ENCODE measurements around the gene B4GAT1. TPM values are rescaled to one million over a fixed set of nuclear protein-coding genes. Genes with fewer than 3 reads are reported as not detected.
A peak's percentile ranks its signal among the peaks of the same experiment; 100 is the strongest.

B4GAT1 gene
- total and polyA plus RNA-seq, 9 of the 15 experiments (the other 6 are each of a cell fraction or from before 2014, with no cell fraction given) = 0.86 to 9.5 (median 3.8) TPM

DNA sequence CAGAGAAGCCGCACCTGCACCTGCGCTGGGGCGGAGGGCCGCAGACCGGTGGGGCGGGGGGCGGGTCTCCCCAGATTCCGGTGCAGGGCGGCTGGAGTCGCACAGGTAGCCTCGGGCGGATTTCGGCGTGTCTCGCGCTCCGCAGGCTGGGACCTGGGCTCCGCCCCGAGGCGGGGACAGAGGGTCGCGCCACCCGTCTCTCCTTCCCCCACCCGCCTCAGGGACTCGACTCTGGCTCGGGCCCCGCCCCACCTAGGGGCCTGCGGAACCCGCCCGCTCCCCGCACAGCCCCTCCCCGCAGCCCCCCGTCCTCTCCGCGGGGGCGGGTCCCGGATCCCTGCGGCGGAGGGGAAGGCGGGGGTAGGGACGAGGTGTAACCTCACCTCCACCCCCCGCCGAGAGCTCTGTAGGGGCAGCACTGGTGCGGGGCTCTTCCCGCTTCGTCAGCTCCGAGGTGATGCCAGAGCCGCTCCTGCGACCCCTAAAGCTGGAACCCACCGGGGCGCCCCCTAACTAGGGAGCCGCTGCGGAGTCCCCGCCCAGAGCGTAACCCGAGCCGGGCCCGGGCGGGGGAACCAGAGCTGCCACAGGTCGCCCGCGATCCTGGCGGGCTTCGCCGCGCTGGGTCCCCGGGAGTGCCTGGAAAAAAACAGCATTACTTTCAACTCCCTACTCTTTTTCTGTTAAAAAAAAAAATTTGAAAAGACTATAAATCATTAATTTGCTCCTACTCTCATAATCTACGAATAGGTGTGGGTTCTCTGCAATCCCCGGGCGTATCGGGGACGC, 24.4 kb upstream of the B4GAT1 start, which contains the start of gene SLC29A2 (continued):
- TF ChIP-seq, protein P1, sequence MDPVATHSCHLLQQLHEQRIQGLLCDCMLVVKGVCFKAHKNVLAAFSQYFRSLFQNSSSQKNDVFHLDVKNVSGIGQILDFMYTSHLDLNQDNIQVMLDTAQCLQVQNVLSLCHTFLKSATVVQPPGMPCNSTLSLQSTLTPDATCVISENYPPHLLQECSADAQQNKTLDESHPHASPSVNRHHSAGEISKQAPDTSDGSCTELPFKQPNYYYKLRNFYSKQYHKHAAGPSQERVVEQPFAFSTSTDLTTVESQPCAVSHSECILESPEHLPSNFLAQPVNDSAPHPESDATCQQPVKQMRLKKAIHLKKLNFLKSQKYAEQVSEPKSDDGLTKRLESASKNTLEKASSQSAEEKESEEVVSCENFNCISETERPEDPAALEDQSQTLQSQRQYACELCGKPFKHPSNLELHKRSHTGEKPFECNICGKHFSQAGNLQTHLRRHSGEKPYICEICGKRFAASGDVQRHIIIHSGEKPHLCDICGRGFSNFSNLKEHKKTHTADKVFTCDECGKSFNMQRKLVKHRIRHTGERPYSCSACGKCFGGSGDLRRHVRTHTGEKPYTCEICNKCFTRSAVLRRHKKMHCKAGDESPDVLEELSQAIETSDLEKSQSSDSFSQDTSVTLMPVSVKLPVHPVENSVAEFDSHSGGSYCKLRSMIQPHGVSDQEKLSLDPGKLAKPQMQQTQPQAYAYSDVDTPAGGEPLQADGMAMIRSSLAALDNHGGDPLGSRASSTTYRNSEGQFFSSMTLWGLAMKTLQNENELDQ (CRISPR knock-in tag; IDR thresholded peaks at IDR 0.05; ENCODE audit: borderline replicate concordance) = no peak
- no peak for TF ChIP-seq ARNT (IDR thresholded peaks at IDR 0.05)
- TF ChIP-seq NFXL1 (CRISPR knock-in tag; IDR thresholded peaks at IDR 0.05) = no peak
- TF ChIP-seq GTF2A2 (tag; IDR thresholded peaks at IDR 0.05) = no peak
- peak; percentile 64; the same call in 1 of the 2 replicates for TF ChIP-seq SUPT5H (IDR thresholded peaks at IDR 0.05)
- TF ChIP-seq NCOA6 (IDR thresholded peaks at IDR 0.05) = no peak
- peak; percentile 86 for TF ChIP-seq POLR2G (IDR thresholded peaks at IDR 0.05; ENCODE audit: low read depth, low read length)
- peak; percentile 96 for TF ChIP-seq ZBTB7A (IDR thresholded peaks at IDR 0.05; ENCODE audit: borderline replicate concordance, control insufficient read depth, low read depth, low read length)
- no peak for TF ChIP-seq ZNF121 (CRISPR knock-in tag; conservative IDR thresholded peaks at IDR 0.05)
- peak; percentile 57; the same call in 1 of the 2 replicates for TF ChIP-seq MBD2 (IDR thresholded peaks at IDR 0.05; ENCODE audit: borderline replicate concordance, low read depth)
- TF ChIP-seq ERF (CRISPR knock-in tag; IDR thresholded peaks at IDR 0.05) = peak; percentile 64; the same call in 1 of the 2 replicates
- TF ChIP-seq, protein P2, sequence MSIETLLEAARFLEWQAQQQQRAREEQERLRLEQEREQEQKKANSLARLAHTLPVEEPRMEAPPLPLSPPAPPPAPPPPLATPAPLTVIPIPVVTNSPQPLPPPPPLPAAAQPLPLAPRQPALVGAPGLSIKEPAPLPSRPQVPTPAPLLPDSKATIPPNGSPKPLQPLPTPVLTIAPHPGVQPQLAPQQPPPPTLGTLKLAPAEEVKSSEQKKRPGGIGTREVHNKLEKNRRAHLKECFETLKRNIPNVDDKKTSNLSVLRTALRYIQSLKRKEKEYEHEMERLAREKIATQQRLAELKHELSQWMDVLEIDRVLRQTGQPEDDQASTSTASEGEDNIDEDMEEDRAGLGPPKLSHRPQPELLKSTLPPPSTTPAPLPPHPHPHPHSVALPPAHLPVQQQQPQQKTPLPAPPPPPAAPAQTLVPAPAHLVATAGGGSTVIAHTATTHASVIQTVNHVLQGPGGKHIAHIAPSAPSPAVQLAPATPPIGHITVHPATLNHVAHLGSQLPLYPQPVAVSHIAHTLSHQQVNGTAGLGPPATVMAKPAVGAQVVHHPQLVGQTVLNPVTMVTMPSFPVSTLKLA (conservative IDR thresholded peaks at IDR 0.05) = peak in 1 of 2 experiments; percentile 30; a peak in 1 of 4 replicates
- TF ChIP-seq, protein P3, sequence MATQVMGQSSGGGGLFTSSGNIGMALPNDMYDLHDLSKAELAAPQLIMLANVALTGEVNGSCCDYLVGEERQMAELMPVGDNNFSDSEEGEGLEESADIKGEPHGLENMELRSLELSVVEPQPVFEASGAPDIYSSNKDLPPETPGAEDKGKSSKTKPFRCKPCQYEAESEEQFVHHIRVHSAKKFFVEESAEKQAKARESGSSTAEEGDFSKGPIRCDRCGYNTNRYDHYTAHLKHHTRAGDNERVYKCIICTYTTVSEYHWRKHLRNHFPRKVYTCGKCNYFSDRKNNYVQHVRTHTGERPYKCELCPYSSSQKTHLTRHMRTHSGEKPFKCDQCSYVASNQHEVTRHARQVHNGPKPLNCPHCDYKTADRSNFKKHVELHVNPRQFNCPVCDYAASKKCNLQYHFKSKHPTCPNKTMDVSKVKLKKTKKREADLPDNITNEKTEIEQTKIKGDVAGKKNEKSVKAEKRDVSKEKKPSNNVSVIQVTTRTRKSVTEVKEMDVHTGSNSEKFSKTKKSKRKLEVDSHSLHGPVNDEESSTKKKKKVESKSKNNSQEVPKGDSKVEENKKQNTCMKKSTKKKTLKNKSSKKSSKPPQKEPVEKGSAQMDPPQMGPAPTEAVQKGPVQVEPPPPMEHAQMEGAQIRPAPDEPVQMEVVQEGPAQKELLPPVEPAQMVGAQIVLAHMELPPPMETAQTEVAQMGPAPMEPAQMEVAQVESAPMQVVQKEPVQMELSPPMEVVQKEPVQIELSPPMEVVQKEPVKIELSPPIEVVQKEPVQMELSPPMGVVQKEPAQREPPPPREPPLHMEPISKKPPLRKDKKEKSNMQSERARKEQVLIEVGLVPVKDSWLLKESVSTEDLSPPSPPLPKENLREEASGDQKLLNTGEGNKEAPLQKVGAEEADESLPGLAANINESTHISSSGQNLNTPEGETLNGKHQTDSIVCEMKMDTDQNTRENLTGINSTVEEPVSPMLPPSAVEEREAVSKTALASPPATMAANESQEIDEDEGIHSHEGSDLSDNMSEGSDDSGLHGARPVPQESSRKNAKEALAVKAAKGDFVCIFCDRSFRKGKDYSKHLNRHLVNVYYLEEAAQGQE (IDR thresholded peaks at IDR 0.05; ENCODE audit: borderline replicate concordance) = peak; percentile 95
- TF ChIP-seq, protein P3 (CRISPR knock-in tag; IDR thresholded peaks at IDR 0.05; ENCODE audit: low read depth) = 0 out of 2 replicates have a peak, but pooled peaks have one; percentile 18
- TF ChIP-seq, protein P4, sequence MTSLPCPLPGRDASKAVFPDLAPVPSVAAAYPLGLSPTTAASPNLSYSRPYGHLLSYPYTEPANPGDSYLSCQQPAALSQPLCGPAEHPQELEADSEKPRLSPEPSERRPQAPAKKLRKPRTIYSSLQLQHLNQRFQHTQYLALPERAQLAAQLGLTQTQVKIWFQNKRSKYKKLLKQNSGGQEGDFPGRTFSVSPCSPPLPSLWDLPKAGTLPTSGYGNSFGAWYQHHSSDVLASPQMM (CRISPR knock-in tag; IDR thresholded peaks at IDR 0.05) = no peak
